H1 (cell line): Measurements from ENCODE around the gene PRICKLE1. TPM values are rescaled to one million over a fixed set of nuclear protein-coding genes. Genes with fewer than 3 reads are reported as not detected.

ENCODE experiments used
- CTCF ChIA-PET: fragments of 300-600 bp; sonication (Branson Sonifier 250); formaldehyde crosslinking; loops from one replicate; lab custom pipeline; 2021; ENCODE audit not compliant: partially characterized antibody; lab: Charles Lee
- POLR2A ChIA-PET: fragments of 300-600 bp; sonication (Branson Sonifier 250); formaldehyde crosslinking; loops from one replicate; lab custom pipeline; 2021; ENCODE audit warnings: inconsistent platforms; ENCODE audit not compliant: partially characterized antibody; lab: Charles Lee
- DNase-seq, 2 experiments: peaks; one replicate each; pipeline versions ENCODE4 v3.0.0 to v3.0.0-alpha.2; 2010 to 2022; ENCODE audit warnings: low spot score in 2 of 2, low read depth in 1 of 2, mixed read lengths in 1 of 2
- FAIRE-seq: peaks from 2 replicates; lab custom pipeline; 2011; peaks lifted over from hg19 to GRCh38; lab: Jason Lieb, UNC
- H2AFZ ChIP-seq: 2 replicates; pipeline ENCODE4 v1.8.1; 2012; ENCODE audit warnings: low read length, inconsistent platforms
- H2AK5ac ChIP-seq: 2 replicates; pipeline ENCODE4 v1.6.1; 2013; ENCODE audit warnings: low read depth, low read length
- H2BK120ac ChIP-seq: replicated peaks from 2 replicates; pipeline ENCODE3; 2013; ENCODE audit warnings: low read depth, low read length, inconsistent platforms
- H2BK12ac ChIP-seq: 2 replicates; pipeline ENCODE4 v1.6.1; 2013; ENCODE audit warnings: low read depth, low read length
- H2BK15ac ChIP-seq: 2 replicates; pipeline ENCODE4 v1.6.1; 2013; ENCODE audit warnings: low read length
- H2BK20ac ChIP-seq: 2 replicates; pipeline ENCODE4 v1.6.1; 2013; ENCODE audit warnings: low read length
- H2BK5ac ChIP-seq: 2 replicates; pipeline ENCODE4 v1.6.1; 2013; ENCODE audit warnings: low read depth, low read length
- H3K14ac ChIP-seq: 2 replicates; pipeline ENCODE4 v1.6.1; 2013; ENCODE audit warnings: inconsistent platforms; ENCODE audit not compliant: insufficient read length
- H3K18ac ChIP-seq: 2 replicates; pipeline ENCODE4 v1.6.1; 2013; ENCODE audit warnings: low read length; ENCODE audit errors: extremely low read depth
- H3K23ac ChIP-seq: 2 replicates; pipeline ENCODE4 v1.6.1; 2013; ENCODE audit warnings: inconsistent platforms; ENCODE audit not compliant: insufficient read length
- H3K23me2 ChIP-seq: 2 replicates; pipeline ENCODE4 v1.6.1; 2013; ENCODE audit warnings: low read depth, low read length
- H3K27ac ChIP-seq: 2 replicates; pipeline ENCODE4 v1.6.1; 2011; ENCODE audit warnings: low read depth, low read length, inconsistent platforms
- H3K27me3 ChIP-seq, 4 experiments: replicated peaks in 1 of 4; 1 replicate in 1 of 4; 2 replicates in 3 of 4; pipeline versions ENCODE4 v1.6.1 to v1.8.1; 2011 to 2013; ENCODE audit warnings: low read length in 3 of 4, mild to moderate bottlenecking in 3 of 4, inconsistent platforms in 2 of 4, mixed read lengths in 2 of 4, moderate library complexity in 1 of 4; ENCODE audit not compliant: control insufficient read depth in 3 of 4, insufficient read depth in 3 of 4; ENCODE audit errors: extremely low read depth in 1 of 4
- H3K36me3 ChIP-seq, 4 experiments: 2 replicates each; pipeline versions ENCODE4 v1.6.1 to v1.8.1; 2011 to 2013; ENCODE audit warnings: mild to moderate bottlenecking in 4 of 4, low read length in 3 of 4, moderate library complexity in 2 of 4, control low read depth in 1 of 4, inconsistent platforms in 1 of 4; ENCODE audit not compliant: insufficient read depth in 4 of 4, control insufficient read depth in 2 of 4
- H3K4ac ChIP-seq: replicated peaks from 2 replicates; pipeline ENCODE3; 2013; ENCODE audit warnings: low read length, low read depth, mixed read lengths, inconsistent platforms; ENCODE audit not compliant: insufficient read length
- H3K4me1 ChIP-seq, 4 experiments: replicated peaks in 1 of 4; 1 replicate in 1 of 4; 2 replicates in 3 of 4; pipeline versions ENCODE4 v1.6.1 to v1.8.1; 2011 to 2013; ENCODE audit warnings: low read length in 3 of 4, inconsistent platforms in 2 of 4, mixed read lengths in 1 of 4; ENCODE audit not compliant: insufficient read depth in 4 of 4, control insufficient read depth in 3 of 4
- H3K4me2 ChIP-seq, 2 experiments: 2 replicates each; pipeline versions ENCODE4 v1.6.1 to v1.8.1; 2011 to 2013; ENCODE audit warnings: low read depth in 2 of 2, low read length in 2 of 2, control low read depth in 1 of 2, inconsistent platforms in 1 of 2, mild to moderate bottlenecking in 1 of 2; ENCODE audit not compliant: insufficient read depth in 1 of 2
- H3K4me3 ChIP-seq, 4 experiments: fragments of 200-600, 300-600 bp in 1 of 4; sonication (generic), shearing (Covaris generic), sonication (Bioruptor Twin) in 1 of 4; 2 replicates each; pipeline versions ENCODE4 v1.5.1 to v1.8.1; 2011 to 2016; ENCODE audit warnings: low read length in 4 of 4, low read depth in 3 of 4, control low read depth in 2 of 4, inconsistent platforms in 2 of 4, mild to moderate bottlenecking in 2 of 4, mixed read lengths in 1 of 4, moderate library complexity in 1 of 4; ENCODE audit not compliant: insufficient read depth in 2 of 4; ENCODE audit errors: extremely low read depth in 1 of 4
- H3K56ac ChIP-seq: replicated peaks from 2 replicates; pipeline ENCODE3; 2013; ENCODE audit warnings: low read depth, mild to moderate bottlenecking, mixed read lengths, low read length, inconsistent platforms; ENCODE audit not compliant: insufficient read length
- H3K79me1 ChIP-seq: 2 replicates; pipeline ENCODE4 v1.6.1; 2013; ENCODE audit warnings: low read depth, low read length, control low read depth
- H3K79me2 ChIP-seq, 2 experiments: 2 replicates each; pipeline versions ENCODE4 v1.6.1 to v1.8.1; 2012 to 2013; ENCODE audit warnings: low read length in 2 of 2, mild to moderate bottlenecking in 2 of 2, inconsistent platforms in 1 of 2; ENCODE audit not compliant: insufficient read depth in 2 of 2, control insufficient read depth in 1 of 2
- H3K9ac ChIP-seq, 4 experiments: replicated peaks in 1 of 4; 1 replicate in 1 of 4; 2 replicates in 3 of 4; pipeline versions ENCODE4 v1.6.1 to v1.8.1; 2011 to 2013; ENCODE audit warnings: low read depth in 3 of 4, low read length in 3 of 4, control low read depth in 2 of 4, mild to moderate bottlenecking in 2 of 4, moderate library complexity in 2 of 4, inconsistent platforms in 1 of 4; ENCODE audit errors: extremely low read depth in 1 of 4
- H3K9me3 ChIP-seq, 2 experiments: 2 replicates each; pipeline versions ENCODE4 v1.6.1 to v1.8.1; 2012 to 2013; ENCODE audit warnings: mild to moderate bottlenecking in 2 of 2, moderate library complexity in 2 of 2, control low read depth in 1 of 2, inconsistent platforms in 1 of 2, low read depth in 1 of 2, low read length in 1 of 2, mixed read lengths in 1 of 2; ENCODE audit not compliant: insufficient read depth in 2 of 2
- H4K20me1 ChIP-seq, 2 experiments: replicated peaks in 1 of 2; 2 replicates each; pipeline versions ENCODE3 to v1.8.1; 2011 to 2013; ENCODE audit warnings: inconsistent platforms in 2 of 2, low read length in 2 of 2, mild to moderate bottlenecking in 1 of 2; ENCODE audit not compliant: insufficient read depth in 2 of 2, control insufficient read depth in 1 of 2
- H4K5ac ChIP-seq: 2 replicates; pipeline ENCODE4 v1.6.1; 2013; ENCODE audit warnings: low read length, low read depth, mixed read lengths, inconsistent platforms; ENCODE audit not compliant: insufficient read length
- H4K8ac ChIP-seq: 2 replicates; pipeline ENCODE4 v1.8.0; 2013; ENCODE audit warnings: mild to moderate bottlenecking, moderate library complexity, low read length, inconsistent platforms; ENCODE audit not compliant: insufficient read depth; ENCODE audit errors: extremely low read depth
- H4K91ac ChIP-seq: replicated peaks from 2 replicates; pipeline ENCODE3; 2013; ENCODE audit warnings: low read length, mixed read lengths, inconsistent platforms; ENCODE audit not compliant: insufficient read length
- ATF3 ChIP-seq: IDR thresholded peaks from 2 replicates; pipeline ENCODE4 v1.6.1; 2011; ENCODE audit warnings: low read depth, mild to moderate bottlenecking, low read length; ENCODE audit not compliant: insufficient read depth
- EZH2 ChIP-seq: fragments of 200-600 bp; sonication (generic); IDR thresholded peaks from 2 replicates; pipeline ENCODE4 v1.7.1; 2012; ENCODE audit warnings: low read depth, mild to moderate bottlenecking, moderate library complexity, low read length, inconsistent platforms; ENCODE audit not compliant: severe bottlenecking
- GTF2F1 ChIP-seq: IDR thresholded peaks from 2 replicates; pipeline ENCODE4 v1.6.1; 2012; ENCODE audit warnings: low read depth, low read length, improper control_type of control experiment, borderline replicate concordance
- JUND ChIP-seq: IDR thresholded peaks from 2 replicates; pipeline ENCODE4 v1.6.1; 2011; ENCODE audit warnings: mild to moderate bottlenecking, improper control_type of control experiment, low read length
- MAX ChIP-seq: IDR thresholded peaks from 2 replicates; pipeline ENCODE4 v1.6.1; 2012; ENCODE audit warnings: inconsistent platforms
- NANOG ChIP-seq: IDR thresholded peaks from 2 replicates; pipeline ENCODE4 v1.6.1; 2011; ENCODE audit warnings: low read length, low read depth, mild to moderate bottlenecking, inconsistent platforms; ENCODE audit not compliant: insufficient read depth, poor library complexity, severe bottlenecking
- RXRA ChIP-seq: IDR thresholded peaks from 2 replicates; pipeline ENCODE4 v1.6.1; 2011; ENCODE audit warnings: low read depth, mild to moderate bottlenecking, low read length, moderate library complexity; ENCODE audit not compliant: insufficient read depth
- USF2 ChIP-seq: IDR thresholded peaks from 2 replicates; pipeline ENCODE4 v1.6.1; 2011; ENCODE audit warnings: low read length, improper control_type of control experiment
- YY1 ChIP-seq: IDR thresholded peaks from 2 replicates; pipeline ENCODE4 v1.6.1; 2011; ENCODE audit warnings: low read depth, mild to moderate bottlenecking, low read length
- ZNF274 ChIP-seq: IDR thresholded peaks from 2 replicates; pipeline ENCODE4 v1.7.0; 2012; ENCODE audit warnings: low read length, borderline replicate concordance; ENCODE audit errors: extremely low read depth
- WGBS, 2 experiments: shearing (Covaris generic) in 1 of 2; methylation state at CpG; one replicate each; pipeline versions ENCODE4 v1.1.6 to v1.1.7; 2013 to 2015; ENCODE audit warnings: low lambda C conversion rate in 2 of 2, mixed read lengths in 2 of 2, inconsistent platforms in 1 of 2, low coverage in 1 of 2, missing lambda C conversion rate in 1 of 2; ENCODE audit not compliant: insufficient replicate concordance in 2 of 2, insufficient coverage in 1 of 2, insufficient read length in 1 of 2; ENCODE audit errors: extremely low coverage in 1 of 2, missing lambda C conversion rate in 1 of 2; 5-methylcytosine and 5-hydroxymethylcytosine counted together
- polyA plus RNA-seq, 7 experiments: library from polyadenylated mRNA; depleted of rRNA in 3 of 7; stranded (reverse) in 5 of 7; unstranded in 2 of 7; fragments of >200 nt in 5 of 7; fragments of 200-250 nt in 2 of 7; gene quantifications; 1 replicate in 5 of 7; 2 replicates in 1 of 7; 4 replicates in 1 of 7; pipeline versions ENCODE4 v1.2.1 to v1.2.3, GENCODE V29; 2011 to 2013; ENCODE audit warnings: missing spikeins in 2 of 7, mixed read lengths in 2 of 7
- total RNA-seq: library from RNA; stranded (reverse); fragmentation: NEBNext Ultra II Directional; extraction: Animal tissue kit (Norgen Biotek cat#: 25700); gene quantifications from 2 replicates; pipeline ENCODE4 v1.2.1, GENCODE V29; 2021

The PRICKLE1 gene
- total and polyA plus RNA-seq, 2 of the 8 experiments (the other 6 are each of a cell fraction or from before 2014, with no cell fraction given): 14.0 to 22.4 TPM

- no peak overlapping the region for H3K27ac ChIP-seq
- no peak overlapping the region for H4K8ac ChIP-seq
- no peak overlapping the region for H3K18ac ChIP-seq
- H3K4me1 ChIP-seq: peaks cover under 1 to 6% (median 4%) of the 10 kb centered on the region in 4 experiments; a peak in 5 of 7 replicates
- H2BK5ac ChIP-seq: no peak overlapping the region
- no peaks in the 10 kb centered on the region for H3K36me3 ChIP-seq
- H3K27me3 ChIP-seq: no peaks in the 10 kb centered on the region
- no peaks in the 10 kb centered on the region for H3K79me2 ChIP-seq
- ChIA-PET CTCF (interaction anchor here (0.6 to 1.5 kb wide), 2 partner anchors 9 to 129 kb away, joined by 3 read pairs; no protein-coding TSS in a partner anchor), POLR2A (interaction anchor here (1.3 kb wide), 1 partner anchor 124 kb away, joined by 3 read pairs; no protein-coding TSS in a partner anchor)
- H3K4me3 ChIP-seq: no peak overlapping the region
- H3K9me3 ChIP-seq: peaks cover 0 to 6% of the 10 kb centered on the region in 2 experiments; a peak in 1 of 4 replicates
- H2BK20ac ChIP-seq: no peak overlapping the region
- H3K14ac ChIP-seq: no peak overlapping the region
- FAIRE-seq (no peak), DNase-seq (no peak)
- H2AFZ ChIP-seq: no peak overlapping the region
- H3K9ac ChIP-seq: no peak overlapping the region
- H3K4ac ChIP-seq: no peak overlapping the region
- no peaks in the 10 kb centered on the region for H3K79me1 ChIP-seq
- no peak overlapping the region for H3K23ac ChIP-seq
- no peak overlapping the region for H4K5ac ChIP-seq
- TF ChIP-seq JUND (no peak), NANOG (no peak), YY1 (no peak), ATF3 (no peak), ZNF274 (no peak), RXRA (no peak), USF2 (no peak), EZH2 (no peak), GTF2F1 (no peak), MAX (no peak)
- no peaks in the 10 kb centered on the region for H4K20me1 ChIP-seq
- H2BK12ac ChIP-seq: no peak overlapping the region
- no peaks in the 10 kb centered on the region for H3K23me2 ChIP-seq
- no peak overlapping the region for H2BK15ac ChIP-seq
- no peak overlapping the region for H2AK5ac ChIP-seq
- no peak overlapping the region for H3K56ac ChIP-seq
- no peak overlapping the region for H3K4me2 ChIP-seq
- WGBS, 2 experiments: 71% methylated on average over 5 of the region's 5 CpGs; no CpG with 5 or more reads in 1 of the 2 experiments
- H2BK120ac ChIP-seq: no peak overlapping the region
- H4K91ac ChIP-seq: no peak overlapping the region
Observed at GRCh38 chr12:42607584-42608058, 18.1 kb upstream of the PRICKLE1 start.
